Spleen (tissue), 11 donors: ENCODE measurements around the gene CCNL2. TPM values are rescaled to one million over a fixed set of nuclear protein-coding genes. Genes with fewer than 3 reads are reported as not detected.

Experiments used
- DNase-seq: peaks from one replicate; pipeline ENCODE4 v3.0.0-alpha.2; 2020
- H3K27ac ChIP-seq, 8 donors: fragments of 200-600 bp; sonication (generic) in 7 of 8; 1 replicate in 4 of 8; 2 replicates in 4 of 8; pipeline versions ENCODE4 v1.5.0 to v1.8.0; 2016 to 2021; ENCODE audit warnings: inconsistent platforms in 4 of 8, mild to moderate bottlenecking in 4 of 8, moderate library complexity in 1 of 8
- H3K27me3 ChIP-seq, 7 donors: fragments of 200-600 bp; sonication (generic) in 6 of 7; replicated peaks in 1 of 7; 1 replicate in 4 of 7; 2 replicates in 3 of 7; pipeline versions ENCODE4 v1.5.0 to v1.8.0; 2016 to 2021; ENCODE audit warnings: inconsistent platforms in 3 of 7, mild to moderate bottlenecking in 1 of 7
- H3K36me3 ChIP-seq, 6 donors: fragments of 200-600 bp; sonication (generic) in 5 of 6; 1 replicate in 4 of 6; 2 replicates in 2 of 6; pipeline versions ENCODE4 v1.5.0 to v1.8.0; 2016 to 2021; ENCODE audit warnings: inconsistent platforms in 2 of 6
- H3K4me1 ChIP-seq, 6 donors: fragments of 200-600 bp; sonication (generic) in 5 of 6; 1 replicate in 3 of 6; 2 replicates in 3 of 6; pipeline versions ENCODE4 v1.5.0 to v1.8.0; 2016 to 2021; ENCODE audit warnings: inconsistent platforms in 3 of 6
- H3K4me3 ChIP-seq, 8 donors: fragments of 200-600 bp; sonication (generic) in 7 of 8; 1 replicate in 4 of 8; 2 replicates in 4 of 8; pipeline versions ENCODE4 v1.5.0 to v1.8.0; 2016 to 2021; ENCODE audit warnings: inconsistent platforms in 4 of 8, mild to moderate bottlenecking in 4 of 8, moderate library complexity in 2 of 8
- H3K9me3 ChIP-seq, 8 donors: fragments of 200-600 bp; sonication (generic) in 7 of 8; 1 replicate in 4 of 8; 2 replicates in 4 of 8; pipeline versions ENCODE4 v1.5.0 to v1.8.0; 2016 to 2021; ENCODE audit warnings: inconsistent platforms in 4 of 8
- CTCF ChIP-seq, 11 experiments: fragments of 200-600 bp in 7 of 11; fragments of 450-650 bp in 4 of 11; sonication (generic) in 4 of 11; IDR thresholded peaks in 8 of 11; conservative IDR thresholded peaks in 3 of 11; 1 replicate in 7 of 11; 2 replicates in 4 of 11; pipeline versions ENCODE4 v1.4.0 to v1.8.0; 2016 to 2021; ENCODE audit warnings: antibody characterized with exemption in 11 of 11, inconsistent platforms in 4 of 11, mild to moderate bottlenecking in 1 of 11
- POLR2A ChIP-seq, 3 donors: fragments of 450-650 bp; IDR thresholded peaks; one replicate each; pipeline ENCODE4 v1.5.1; 2017; ENCODE audit warnings: antibody characterized with exemption in 3 of 3, mild to moderate bottlenecking in 1 of 3
- POLR2AphosphoS5 ChIP-seq, 3 donors: sonication (generic); formaldehyde crosslinking; IDR thresholded peaks; one replicate each; pipeline ENCODE4 v1.5.1; 2017; ENCODE audit warnings: antibody characterized with exemption in 3 of 3
- WGBS, 5 donors: extraction: QIAGEN DNeasy Blood & Tissue Kit in 3 of 5; methylation state at CpG; one replicate each; pipeline versions ENCODE4 v1.1.5 to v1.1.7; 2013 to 2018; 5-methylcytosine and 5-hydroxymethylcytosine counted together
- intact Hi-C: fragments of 100-400 bp; cut with DNase I; formaldehyde crosslinking; loops from one replicate; pipeline ENCODE4 v1.15.0; 2023; ENCODE audit warnings: low total_unique reads
- polyA plus RNA-seq, 3 donors: library from polyadenylated mRNA; stranded (reverse); fragments of 200-250 nt; gene quantifications; one replicate each; pipeline ENCODE4 v1.2.1, GENCODE V29; 2013
- total RNA-seq, 7 donors: library from RNA; depleted of rRNA in 3 of 7; stranded (reverse); fragments of >200 nt in 3 of 7; fragmentation: NEBNext Ultra II Directional in 4 of 7; extraction: Animal tissue kit (Norgen Biotek cat#: 25700) in 4 of 7; gene quantifications; one replicate each; pipeline versions ENCODE4 v1.1.0 to v1.2.1, GENCODE V29; 2016 to 2021
- donor health status: healthy with polysubstance abuse.
- donor health status: DM: no; HTN: no; CAD: no; lungs with moderate emphysema.
- donor health status: DM: no; HTN: no; CAD: no.
- donor health status: Bipolar disorder and iron deficiency.
- donor health status: healthy.
- donor health status: DM: no; HTN: no; CAD: no.
- donor health status: DM: yes; HTN: yes; CAD: no.

The CCNL2 gene
- total and polyA plus RNA-seq, 10 donors, result 111 to 299 (median 204) TPM

GRCh38 chr1:1422465-1423244, 23.5 kb upstream of the CCNL2 start:
- peaks cover 0 to 79% (median 29%) of the 10 kb centered on the region in 7 donors for H3K27me3 ChIP-seq
- no peaks in the 10 kb centered on the region for H3K36me3 ChIP-seq
- intact Hi-C loops, result no loop called here
- no peaks in the 10 kb centered on the region for H3K9me3 ChIP-seq
- DNase-seq, result no peak
- TF ChIP-seq POLR2A (IDR thresholded peaks at IDR 0.05) (no peak), POLR2AphosphoS5 (IDR thresholded peaks at IDR 0.05) (no peak), CTCF (IDR thresholded peaks at IDR 0.05 in 8 of 11, conservative IDR thresholded peaks at IDR 0.05 in 3 of 11) (no peak)
- peaks cover 0 to 27% (median 6%) of the 10 kb centered on the region in 6 donors for H3K4me1 ChIP-seq
- H3K4me3 ChIP-seq, result no peak overlapping the region
- H3K27ac ChIP-seq, result no peak overlapping the region
- WGBS, 5 donors, result 62 to 71% (median 63%) methylated on average over 24 to 29 of the region's 29 CpGs

- Histone ChIP-seq H3K4me3 (no peak overlapping the region), H3K4me1 (peaks cover 0 to 23% (median 6%) of the 10 kb centered on the region in 6 donors), H3K9me3 (no peaks in the 10 kb centered on the region), H3K27me3 (peaks cover 0 to 72% (median 26%) of the 10 kb centered on the region in 7 donors), H3K27ac (no peak overlapping the region), H3K36me3 (no peaks in the 10 kb centered on the region)
- TF ChIP-seq CTCF (IDR thresholded peaks at IDR 0.05 in 8 of 11, conservative IDR thresholded peaks at IDR 0.05 in 3 of 11) (no peak), POLR2AphosphoS5 (IDR thresholded peaks at IDR 0.05) (no peak), POLR2A (IDR thresholded peaks at IDR 0.05) (no peak)
- 86 to 97% (median 89%) methylated on average over 5 to 7 of the region's 7 CpGs for WGBS, 5 donors
- DNase-seq, result no peak
- intact Hi-C loops, result no loop called here
These were observed 22.9 kb upstream of the CCNL2 start for GRCh38 chr1:1421907-1422464.

GRCh38 chr1:1421147-1421906, 22.2 kb upstream of the CCNL2 start, which contains the start of gene ANKRD65:
Gene ANKRD65, minus strand, starts transcription at chr1:1421276. Its CDS starts 271 bp downstream, at chr1:1421005.
- Histone ChIP-seq H3K36me3 (no peaks in the 10 kb centered on the region), H3K9me3 (no peaks in the 10 kb centered on the region), H3K4me3 (peak within 1 kb of the TSS in 4 of 8 donors; percentile 13 to 60 (median 28)), H3K27ac (no peak within 1 kb of the TSS), H3K27me3 (peaks cover 0 to 66% (median 24%) of the 10 kb centered on the region in 7 donors), H3K4me1 (peaks cover 0 to 17% (median 6%) of the 10 kb centered on the region in 6 donors)
- intact Hi-C loops, result no loop called here
- 80 to 86% (median 82%) methylated on average over 9 to 18 of the region's 18 CpGs for WGBS, 5 donors
- TF ChIP-seq POLR2AphosphoS5 (IDR thresholded peaks at IDR 0.05) (no peak), POLR2A (IDR thresholded peaks at IDR 0.05) (no peak), CTCF (IDR thresholded peaks at IDR 0.05 in 8 of 11, conservative IDR thresholded peaks at IDR 0.05 in 3 of 11) (no peak)
- peak; percentile 72 for DNase-seq
